Neutrophil (primary cell): ENCODE data around the gene COL12A1.
"Not testable (repeated sequence)": the region's sequence is repeated elsewhere in the genome, so short reads cannot be mapped to it uniquely, and the experiment has no call there.

Experiments used
- H3K27ac ChIP-seq: fragments of 200-600 bp; sonication (generic); 2 replicates; pipeline ENCODE4 v1.5.1; 2016; ENCODE audit warnings: mild to moderate bottlenecking, moderate library complexity
- H3K27me3 ChIP-seq: fragments of 200-600 bp; sonication (generic); 2 replicates; pipeline ENCODE4 v1.6.0; 2016; ENCODE audit warnings: mild to moderate bottlenecking
- H3K36me3 ChIP-seq: fragments of 200-600 bp; sonication (generic); 2 replicates; pipeline ENCODE4 v1.5.1; 2017
- H3K4me1 ChIP-seq, 2 experiments: fragments of 200-600 bp in 1 of 2; sonication (generic) in 1 of 2; 1 replicate in 1 of 2; 2 replicates in 1 of 2; pipeline versions ENCODE4 v1.5.1 to v1.6.1; 2013 to 2016; ENCODE audit warnings: low read depth in 1 of 2, low read length in 1 of 2, mild to moderate bottlenecking in 1 of 2, moderate library complexity in 1 of 2; ENCODE audit not compliant: control insufficient read depth in 1 of 2, insufficient read depth in 1 of 2
- H3K4me3 ChIP-seq, 2 experiments: fragments of 200-600 bp in 1 of 2; sonication (generic) in 1 of 2; 1 replicate in 1 of 2; 2 replicates in 1 of 2; pipeline ENCODE4 v1.5.1; 2013 to 2016; ENCODE audit warnings: low read depth in 1 of 2, low read length in 1 of 2, mild to moderate bottlenecking in 1 of 2, moderate library complexity in 1 of 2
- H3K9me3 ChIP-seq: fragments of 200-600 bp; sonication (generic); 2 replicates; pipeline ENCODE4 v1.5.1; 2016
- TF ChIP-seq, protein P1 (sequence below): fragments of 200-600 bp; sonication (generic); IDR thresholded peaks from 2 replicates; pipeline ENCODE4 v1.5.1; 2016; ENCODE audit warnings: antibody characterized with exemption

The COL12A1 gene

GRCh38 chr6:75201901-75202672 lies 3.8 kb downstream of the COL12A1 start:
- H3K4me3 ChIP-seq, result no peak overlapping the region
- H3K27me3 ChIP-seq, result peaks cover 99% of the 10 kb centered on the region
- H3K36me3 ChIP-seq, result no peaks in the 10 kb centered on the region
- peaks cover 10 to 15% of the 10 kb centered on the region in 2 experiments for H3K4me1 ChIP-seq
- TF ChIP-seq, protein P1, sequence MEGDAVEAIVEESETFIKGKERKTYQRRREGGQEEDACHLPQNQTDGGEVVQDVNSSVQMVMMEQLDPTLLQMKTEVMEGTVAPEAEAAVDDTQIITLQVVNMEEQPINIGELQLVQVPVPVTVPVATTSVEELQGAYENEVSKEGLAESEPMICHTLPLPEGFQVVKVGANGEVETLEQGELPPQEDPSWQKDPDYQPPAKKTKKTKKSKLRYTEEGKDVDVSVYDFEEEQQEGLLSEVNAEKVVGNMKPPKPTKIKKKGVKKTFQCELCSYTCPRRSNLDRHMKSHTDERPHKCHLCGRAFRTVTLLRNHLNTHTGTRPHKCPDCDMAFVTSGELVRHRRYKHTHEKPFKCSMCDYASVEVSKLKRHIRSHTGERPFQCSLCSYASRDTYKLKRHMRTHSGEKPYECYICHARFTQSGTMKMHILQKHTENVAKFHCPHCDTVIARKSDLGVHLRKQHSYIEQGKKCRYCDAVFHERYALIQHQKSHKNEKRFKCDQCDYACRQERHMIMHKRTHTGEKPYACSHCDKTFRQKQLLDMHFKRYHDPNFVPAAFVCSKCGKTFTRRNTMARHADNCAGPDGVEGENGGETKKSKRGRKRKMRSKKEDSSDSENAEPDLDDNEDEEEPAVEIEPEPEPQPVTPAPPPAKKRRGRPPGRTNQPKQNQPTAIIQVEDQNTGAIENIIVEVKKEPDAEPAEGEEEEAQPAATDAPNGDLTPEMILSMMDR, result no peak
- no peak overlapping the region for H3K27ac ChIP-seq
- no peaks in the 10 kb centered on the region for H3K9me3 ChIP-seq

GRCh38 chr6:75201021-75201420 lies 4.8 kb downstream of the COL12A1 start:
- no peaks in the 10 kb centered on the region for H3K36me3 ChIP-seq
- TF ChIP-seq, protein P1, result no peak
- no peaks in the 10 kb centered on the region for H3K9me3 ChIP-seq
- H3K4me3 ChIP-seq, result no peak overlapping the region
- H3K4me1 ChIP-seq, result peaks cover 6 to 8% of the 10 kb centered on the region in 2 experiments
- H3K27ac ChIP-seq, result no peak overlapping the region
- H3K27me3 ChIP-seq, result peaks cover 99% of the 10 kb centered on the region

DNA sequence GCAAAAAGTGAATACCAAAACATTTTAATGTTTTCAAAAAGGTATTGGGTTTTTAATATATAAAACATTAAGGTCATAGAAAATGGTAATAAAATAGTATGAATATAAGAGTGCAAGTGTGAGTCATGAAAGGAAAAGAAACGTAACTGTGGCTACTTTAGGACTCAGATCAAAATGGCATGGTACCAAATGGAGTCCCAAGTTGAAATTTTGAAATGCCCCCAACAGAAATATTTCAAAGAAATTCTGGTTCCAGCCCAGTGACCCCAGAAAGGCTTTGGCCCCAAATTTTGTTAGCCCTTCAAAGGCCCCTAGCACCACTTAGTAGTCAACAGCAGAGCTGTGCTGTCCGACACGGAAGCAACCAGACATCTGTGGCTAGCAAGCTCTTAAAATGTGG lies 6.0 kb downstream of the COL12A1 start:
- TF ChIP-seq, protein P1, result no peak
- no peaks in the 10 kb centered on the region for H3K9me3 ChIP-seq
- H3K36me3 ChIP-seq, result no peaks in the 10 kb centered on the region
- H3K27ac ChIP-seq, result no peak overlapping the region
- H3K4me3 ChIP-seq, result no peak overlapping the region
- H3K27me3 ChIP-seq, result peaks cover 99% of the 10 kb centered on the region
- H3K4me1 ChIP-seq, result peaks cover 0 to 3% of the 10 kb centered on the region in 2 experiments

- Histone ChIP-seq H3K4me1 (no peaks in the 10 kb centered on the region), H3K36me3 (no peaks in the 10 kb centered on the region), H3K27ac (no peak overlapping the region)
These were observed 9.7 kb downstream of the COL12A1 start for GRCh38 chr6:75196081-75196687.

DNA sequence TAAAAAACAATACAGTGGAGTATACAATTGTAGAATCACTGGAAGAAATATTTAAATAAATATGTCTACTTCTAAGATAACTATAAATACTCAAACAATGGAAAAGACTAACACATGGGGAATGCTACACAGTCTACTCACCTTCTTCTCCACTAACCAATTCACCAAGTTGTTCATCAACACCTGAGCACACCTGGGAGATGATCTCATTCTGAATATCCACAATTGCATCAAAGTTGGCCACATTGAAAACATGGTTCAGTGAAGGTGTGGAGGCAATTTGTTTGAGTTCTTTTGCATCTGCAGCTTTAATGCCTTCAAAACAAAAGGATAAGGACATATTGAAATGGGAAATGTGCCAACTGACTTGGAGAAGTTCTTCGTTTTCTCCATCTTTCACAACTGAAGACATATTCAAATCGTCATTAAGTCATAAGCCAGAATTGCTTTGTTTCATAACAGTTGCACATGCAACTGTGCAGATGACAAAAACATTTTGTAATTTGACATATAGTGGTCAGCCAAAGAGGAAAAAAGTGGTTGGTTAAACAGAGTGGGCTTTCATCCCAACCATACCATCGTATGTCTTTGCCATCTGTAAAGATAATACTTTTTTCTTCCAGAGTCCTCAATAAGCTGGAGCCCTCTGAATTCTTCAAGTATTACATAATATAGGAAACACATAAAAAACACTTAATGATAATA lies 17.5 kb downstream of the COL12A1 start:
- Histone ChIP-seq H3K9me3 (no peaks in the 10 kb centered on the region), H3K27me3 (peaks cover 34% of the 10 kb centered on the region), H3K36me3 (no peaks in the 10 kb centered on the region), H3K4me3 (no peak overlapping the region), H3K27ac (no peak overlapping the region), H3K4me1 (peaks cover 5 to 8% of the 10 kb centered on the region in 2 experiments)
- TF ChIP-seq, protein P1, result no peak

More at GRCh38 chr6:75196081-75196687, 9.7 kb downstream of the COL12A1 start:
- Histone ChIP-seq H3K4me3 (no peak overlapping the region), H3K9me3 (no peaks in the 10 kb centered on the region), H3K27me3 (peaks cover 94% of the 10 kb centered on the region)
- TF ChIP-seq, protein P1, result no peak

DNA sequence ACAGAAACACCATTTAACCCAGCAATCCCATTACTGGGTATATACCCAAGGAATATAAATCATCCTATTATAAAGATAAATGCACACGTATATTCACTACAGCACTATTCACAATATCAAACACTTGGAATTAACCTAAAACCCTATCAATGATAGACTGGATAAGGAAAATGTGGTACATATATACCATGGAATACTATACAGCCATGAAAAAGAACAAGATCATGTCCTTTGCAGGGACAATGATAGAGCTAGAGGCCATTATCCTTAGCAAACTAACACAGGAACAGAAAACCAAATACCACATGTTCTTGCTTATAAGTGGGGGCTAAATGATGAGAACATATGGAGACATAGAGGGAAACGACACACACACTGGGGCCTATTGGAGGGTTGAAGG lies 19.3 kb downstream of the COL12A1 start:
- not testable (repeated sequence) for H3K9me3 ChIP-seq, H3K36me3 ChIP-seq, H3K4me1 ChIP-seq, H3K4me3 ChIP-seq, H3K27ac ChIP-seq
- H3K27me3 ChIP-seq, result peaks cover 20% of the 10 kb centered on the region
